GM18508 (cell line): ENCODE data around the gene TTLL8.

Experiments
- ATAC-seq: cut with Tn5 transposase; IDR thresholded peaks from one replicate; pipeline ENCODE4 v1.9.1; 2021; ENCODE audit warnings: moderate number of reproducible peaks; ENCODE audit not compliant: insufficient read depth, unreplicated experiment

TTLL8 gene

GRCh38 chr22:50025993-50026392 is 32.1 kb downstream of the TTLL8 start:
- ATAC-seq = no peak

GRCh38 chr22:50022171-50022819 is 35.8 kb downstream of the TTLL8 start:
- no peak for ATAC-seq

GRCh38 chr22:50020606-50021005 is 37.5 kb downstream of the TTLL8 start:
- no peak for ATAC-seq

DNA sequence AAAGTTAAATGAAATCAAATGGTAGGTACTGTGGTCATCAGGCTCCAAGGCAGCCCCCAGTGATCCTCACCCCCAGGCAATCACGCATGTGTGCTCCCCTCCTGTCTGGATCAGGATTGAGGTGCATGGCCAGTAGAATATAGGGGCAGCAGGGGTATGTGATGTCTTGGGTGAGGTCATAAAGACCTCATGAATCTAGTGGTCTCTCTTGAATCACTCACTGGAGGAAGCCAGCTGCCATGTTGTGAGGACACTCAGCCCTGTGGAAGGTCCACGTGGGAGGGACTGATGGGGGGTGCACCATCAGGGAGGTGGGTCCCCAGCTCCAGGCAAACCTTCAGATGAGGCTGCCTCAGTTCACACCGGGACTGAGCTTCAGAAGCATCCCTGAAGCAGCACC is 38.8 kb downstream of the TTLL8 start:
- no peak for ATAC-seq

- ATAC-seq = no peak
These were observed 39.4 kb downstream of the TTLL8 start for GRCh38 chr22:50018608-50019285.

- no peak for ATAC-seq
These were observed 40.3 kb downstream of the TTLL8 start for GRCh38 chr22:50017701-50018224.

DNA sequence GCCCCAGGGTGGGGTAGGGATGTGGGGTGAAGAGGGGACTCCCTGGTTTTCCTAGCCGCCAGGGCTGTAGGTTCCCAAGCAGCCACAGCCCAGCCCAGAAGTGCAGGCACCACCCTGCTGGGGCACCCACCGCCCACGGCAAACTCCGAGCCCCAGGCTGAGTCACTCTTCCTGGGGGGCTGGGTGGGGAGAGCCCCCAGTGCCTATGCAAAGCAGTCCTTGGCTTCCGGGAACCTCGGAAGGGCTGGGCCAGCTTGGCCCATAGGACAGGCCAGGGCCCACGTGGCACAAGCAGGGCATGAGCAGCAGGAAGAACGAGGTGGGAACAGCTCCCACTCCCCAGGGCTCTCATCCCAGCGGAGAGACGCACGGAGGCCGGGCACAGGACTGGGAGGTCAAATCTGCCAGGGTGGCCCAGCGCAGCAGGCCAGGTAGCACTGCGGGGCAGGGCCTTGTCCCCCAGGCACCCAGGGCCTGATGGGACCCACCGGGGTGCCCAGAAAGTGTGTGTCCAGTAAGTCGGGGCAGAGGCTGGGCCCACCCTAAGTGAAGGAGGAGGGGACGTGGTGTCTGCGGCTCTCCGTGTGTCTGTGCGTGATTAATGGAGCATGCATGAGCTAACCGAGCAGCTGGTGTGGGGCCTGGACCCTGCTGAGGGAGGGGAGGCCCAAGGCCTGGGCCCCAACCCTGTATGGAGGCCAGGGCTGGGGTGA is 41.0 kb downstream of the TTLL8 start:
- ATAC-seq = no peak

GRCh38 chr22:50016308-50016987 is 41.6 kb downstream of the TTLL8 start:
- no peak for ATAC-seq

GRCh38 chr22:50015451-50016307 is 42.4 kb downstream of the TTLL8 start:
- ATAC-seq = no peak

DNA sequence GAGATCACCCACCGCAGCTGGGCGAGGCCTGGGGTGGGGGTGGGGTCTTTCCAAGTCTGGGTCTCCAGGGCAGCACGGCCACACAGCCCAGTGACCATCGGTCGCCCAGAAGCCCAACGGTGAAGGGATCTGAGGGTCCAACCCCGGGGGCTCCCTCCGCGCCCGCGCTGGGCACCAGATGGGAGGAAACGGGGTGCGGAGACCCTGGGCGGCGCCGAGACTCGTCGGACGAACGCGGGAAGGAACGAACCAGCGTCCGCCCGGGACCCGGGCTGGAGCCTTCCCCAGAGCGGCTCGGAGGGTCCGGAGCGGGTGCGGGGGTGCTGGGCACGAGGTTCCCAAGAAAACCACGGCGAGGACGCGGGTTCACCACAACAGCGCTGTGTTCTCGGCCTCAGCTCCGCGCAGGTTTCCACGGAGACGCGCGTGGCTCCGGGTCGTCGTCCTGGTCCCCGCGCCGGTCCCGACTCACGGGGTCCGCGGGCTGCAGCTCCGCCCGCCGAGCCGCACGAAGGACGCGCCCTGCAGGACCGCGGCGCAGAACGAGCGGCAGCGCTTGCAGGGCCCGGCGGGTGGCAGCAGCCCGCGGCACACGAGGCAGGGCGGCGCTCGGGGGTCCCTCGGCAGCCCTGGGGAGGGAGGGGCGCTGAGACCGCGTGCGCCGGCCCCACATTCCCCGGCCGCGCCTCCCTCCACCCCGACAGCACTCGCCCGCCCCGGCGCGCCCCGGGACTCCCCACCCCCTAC is 43.3 kb downstream of the TTLL8 start:
- no peak for ATAC-seq

DNA sequence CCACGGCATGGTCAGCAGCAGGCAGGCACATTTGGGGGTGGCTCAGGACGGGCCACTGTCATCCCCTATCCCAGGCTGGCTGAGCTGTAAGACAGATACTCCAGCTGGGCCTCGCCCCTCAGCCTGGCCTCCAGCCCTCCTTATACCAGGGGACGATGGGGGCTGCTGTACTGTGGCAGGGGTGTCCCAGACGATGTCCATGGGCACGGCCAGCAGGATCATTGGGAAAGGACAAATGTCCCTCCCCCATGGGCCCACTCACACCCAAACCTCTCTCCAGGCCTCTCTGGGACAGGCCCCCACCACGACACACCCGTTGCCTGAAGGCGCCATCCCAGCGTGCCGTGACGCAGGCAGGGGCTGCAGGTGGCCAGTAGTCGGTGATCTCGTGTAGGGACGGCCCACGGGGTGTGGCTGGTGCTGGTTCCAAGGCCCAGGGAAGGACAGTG is 44.0 kb downstream of the TTLL8 start:
- ATAC-seq = no peak

DNA sequence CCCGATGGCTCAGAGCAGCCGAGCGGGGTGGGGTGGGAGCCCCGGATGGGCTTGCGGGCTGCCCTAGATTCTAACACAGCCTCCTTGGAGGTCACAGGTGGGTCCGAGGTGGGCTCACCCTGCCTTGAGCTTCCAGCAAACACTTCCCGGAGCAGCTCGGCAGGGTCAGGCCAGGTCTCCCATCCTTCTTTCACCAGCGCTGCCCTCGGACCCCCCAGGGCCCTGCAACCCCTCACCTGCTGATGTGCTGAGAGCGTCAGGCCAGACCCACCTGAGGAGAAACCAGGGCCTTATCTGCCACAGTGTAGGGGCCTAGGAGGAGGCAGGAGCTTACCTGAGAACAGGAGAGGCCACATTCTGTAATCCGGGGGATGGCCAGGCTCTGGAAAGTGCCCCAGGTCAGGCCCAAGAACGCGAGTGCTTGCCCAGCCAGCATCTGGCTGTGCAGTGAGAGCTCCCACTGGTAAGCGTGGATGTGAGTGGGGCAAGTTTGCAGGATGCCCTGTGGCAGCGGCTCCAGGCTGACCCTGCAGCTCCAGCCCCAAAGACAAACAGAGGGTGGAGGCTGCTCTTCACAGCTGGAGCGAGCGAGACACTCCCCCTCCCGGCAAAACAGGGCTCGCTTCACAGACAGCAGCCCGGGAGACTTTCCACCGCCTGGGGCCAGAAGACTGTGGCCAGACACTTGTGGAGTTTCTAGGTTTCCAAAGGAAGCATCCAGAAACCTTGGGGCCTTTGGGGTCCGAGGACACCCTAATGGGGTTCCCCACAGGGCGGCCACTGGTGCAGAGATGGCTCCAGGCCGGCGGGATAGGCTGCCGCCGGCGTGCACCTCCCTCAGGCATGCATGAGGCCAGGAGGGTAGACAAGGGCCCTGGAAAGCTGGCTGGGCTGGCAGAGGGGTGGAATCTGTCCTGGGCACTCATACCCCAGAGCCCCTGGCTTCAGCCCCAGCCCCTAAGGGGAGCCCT is 45.6 kb downstream of the TTLL8 start, which contains the start of gene IL17REL:
Gene IL17REL (minus strand): TSS at position 555 of the 971 bp plus-strand sequence. CDS start 119 bp downstream, at position 436.
- no peak for ATAC-seq

DNA sequence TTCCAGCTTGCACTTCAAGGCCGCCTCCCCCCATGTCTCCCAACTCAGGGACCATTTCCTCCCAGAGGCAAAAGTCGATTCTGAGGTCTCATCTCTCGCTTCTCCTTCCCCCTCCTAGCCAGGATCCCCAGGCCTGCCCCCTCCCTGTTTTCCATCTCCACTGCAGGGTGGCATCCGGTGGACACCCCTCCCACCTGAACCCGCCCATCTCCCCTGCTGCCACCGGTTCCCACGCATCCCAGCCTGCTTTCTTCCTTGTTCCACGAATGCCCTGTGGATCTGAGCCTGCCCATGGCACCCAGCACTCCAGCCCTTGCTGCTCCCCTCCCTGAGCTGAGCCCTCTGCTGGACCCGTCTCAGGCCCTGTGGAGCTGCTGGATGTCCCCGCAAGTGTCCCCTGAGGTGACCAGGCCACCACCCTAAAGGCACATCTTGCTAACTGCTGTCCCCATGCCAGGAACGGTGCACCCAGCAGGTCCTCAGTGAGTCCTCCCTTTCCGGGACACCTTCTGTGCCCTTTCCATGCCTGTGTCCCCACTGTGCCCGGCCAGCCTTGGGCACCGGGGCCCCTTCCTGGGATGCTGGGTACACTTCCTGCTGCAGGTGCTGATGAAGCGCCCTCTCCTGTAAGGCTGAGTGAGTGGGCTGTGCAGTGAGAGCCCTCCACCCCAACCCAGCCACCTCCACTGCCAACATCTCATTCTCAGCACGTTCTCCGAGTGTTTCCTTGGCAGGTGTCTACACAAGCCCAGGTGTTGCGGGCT is 46.5 kb downstream of the TTLL8 start:
- no peak for ATAC-seq

DNA sequence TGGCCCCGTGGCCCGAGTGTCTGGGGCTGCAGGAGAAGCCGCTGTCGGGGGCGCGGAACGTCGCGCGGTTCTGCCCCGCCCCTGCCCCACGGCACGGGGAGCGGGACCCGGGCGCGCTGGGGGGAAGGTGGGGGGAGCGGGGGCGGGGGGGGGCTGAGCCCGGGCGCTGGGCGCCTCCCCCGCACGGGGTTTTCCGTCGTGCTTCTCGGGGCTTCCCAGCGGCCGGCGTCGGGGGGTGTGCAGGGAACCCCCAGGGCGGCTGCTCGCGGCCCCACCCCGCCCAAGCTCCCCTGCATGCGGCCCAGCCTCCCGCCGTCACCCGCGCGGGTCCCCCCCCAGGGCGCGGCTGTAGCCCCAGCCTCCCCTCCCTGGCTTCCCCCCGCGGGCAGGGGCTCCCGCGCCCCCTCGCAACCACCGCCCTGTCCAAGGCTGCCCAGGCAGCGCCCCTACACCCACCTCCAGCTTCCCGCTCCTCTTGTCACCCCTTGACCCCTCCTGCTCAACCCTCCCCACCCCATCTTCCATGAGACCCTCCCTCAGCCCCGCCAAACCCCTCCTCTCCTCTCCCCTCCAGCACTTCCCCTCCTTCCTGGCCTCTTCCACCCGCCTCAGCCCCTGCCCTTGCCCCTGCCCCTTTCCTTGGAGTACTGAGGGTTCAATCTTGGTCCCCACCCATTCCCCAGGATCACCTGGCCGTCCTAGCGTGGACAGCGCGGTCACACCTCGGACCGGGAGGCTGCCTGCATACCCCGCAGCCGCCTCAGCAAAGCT is 47.2 kb downstream of the TTLL8 start:
- no peak for ATAC-seq

GRCh38 chr22:50009765-50010675 is 48.1 kb downstream of the TTLL8 start:
- ATAC-seq = no peak
